ENCODE results near the gene SPACA4. TPM values are rescaled to one million over a fixed set of nuclear protein-coding genes. Genes with fewer than 3 reads are reported as not detected.

The SPACA4 gene
- total RNA-seq, 1 experiment from 2014 or later: not detected

DNA sequence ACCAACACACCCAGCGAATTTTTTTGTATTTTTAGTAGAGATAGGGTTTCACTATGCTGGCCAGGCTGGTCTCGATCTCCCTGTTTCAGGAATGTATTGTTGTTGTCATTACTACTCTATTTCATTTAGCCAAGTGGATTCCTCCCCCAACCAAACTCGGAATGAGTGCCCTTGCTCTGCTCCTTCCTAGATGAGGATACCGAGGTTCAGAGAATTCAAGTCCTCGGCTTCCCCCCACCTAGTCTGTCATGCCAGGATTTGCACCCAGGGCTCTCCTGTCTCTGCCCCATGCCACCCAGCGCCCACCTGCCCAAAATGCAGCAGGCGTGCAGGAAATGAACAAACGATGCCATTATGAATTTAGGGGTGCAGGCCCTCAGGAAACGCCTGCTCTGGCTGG lies 3.5 kb upstream of the SPACA4 start:
- Mint-ChIP-seq H3K27me3 (ENCODE audit: low read depth) (no peaks in the 10 kb centered on the region), H3K36me3 (no peaks in the 10 kb centered on the region), H3K4me1 (no peaks in the 10 kb centered on the region), H3K4me3 (no peak overlapping the region), H3K27ac (no peak overlapping the region), H3K9me3 (no peaks in the 10 kb centered on the region)
- POLR2A ChIA-PET: no interaction called here
- CTCF ChIA-PET: interaction anchor here (0.5 to 2.2 kb wide), 2 partner anchors 14 to 1223 kb away, joined by 3 to 10 read pairs; no protein-coding TSS in a partner anchor
- DNase-seq (ENCODE audit: low spot score) (no peak), ATAC-seq (no peak)
- TF ChIP-seq NR1H2 (CRISPR knock-in tag; IDR thresholded peaks at IDR 0.05) (no peak), NFE2L1 (CRISPR knock-in tag; IDR thresholded peaks at IDR 0.05) (no peak), ZBTB21 (CRISPR knock-in tag; IDR thresholded peaks at IDR 0.05; ENCODE audit: borderline replicate concordance) (no peak), RELA (CRISPR knock-in tag; IDR thresholded peaks at IDR 0.05; ENCODE audit: borderline replicate concordance) (no peak), ZNF219 (CRISPR knock-in tag; IDR thresholded peaks at IDR 0.05; ENCODE audit: borderline replicate concordance) (no peak), ZNF138 (CRISPR knock-in tag; conservative IDR thresholded peaks at IDR 0.05) (no peak), ZNF423 (CRISPR knock-in tag; IDR thresholded peaks at IDR 0.05) (no peak), ETV6 (CRISPR knock-in tag; IDR thresholded peaks at IDR 0.05) (no peak), RORB (CRISPR knock-in tag; IDR thresholded peaks at IDR 0.05) (no peak), ZNF317 (CRISPR knock-in tag; IDR thresholded peaks at IDR 0.05; ENCODE audit: borderline replicate concordance, low read depth) (no peak), ZNF396 (CRISPR knock-in tag; IDR thresholded peaks at IDR 0.05; ENCODE audit: borderline replicate concordance) (no peak), TEAD1 (CRISPR knock-in tag; IDR thresholded peaks at IDR 0.05) (no peak), KAT7 (CRISPR knock-in tag; IDR thresholded peaks at IDR 0.05; ENCODE audit: borderline replicate concordance) (no peak), OVOL2 (CRISPR knock-in tag; IDR thresholded peaks at IDR 0.05; ENCODE audit: borderline replicate concordance) (no peak), SP1 (CRISPR knock-in tag; conservative IDR thresholded peaks at IDR 0.05) (no peak)
- TF ChIP-seq, protein P1, sequence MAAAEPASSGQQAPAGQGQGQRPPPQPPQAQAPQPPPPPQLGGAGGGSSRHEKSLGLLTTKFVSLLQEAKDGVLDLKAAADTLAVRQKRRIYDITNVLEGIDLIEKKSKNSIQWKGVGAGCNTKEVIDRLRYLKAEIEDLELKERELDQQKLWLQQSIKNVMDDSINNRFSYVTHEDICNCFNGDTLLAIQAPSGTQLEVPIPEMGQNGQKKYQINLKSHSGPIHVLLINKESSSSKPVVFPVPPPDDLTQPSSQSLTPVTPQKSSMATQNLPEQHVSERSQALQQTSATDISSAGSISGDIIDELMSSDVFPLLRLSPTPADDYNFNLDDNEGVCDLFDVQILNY (CRISPR knock-in tag; IDR thresholded peaks at IDR 0.05): no peak
- TF ChIP-seq, protein P2, sequence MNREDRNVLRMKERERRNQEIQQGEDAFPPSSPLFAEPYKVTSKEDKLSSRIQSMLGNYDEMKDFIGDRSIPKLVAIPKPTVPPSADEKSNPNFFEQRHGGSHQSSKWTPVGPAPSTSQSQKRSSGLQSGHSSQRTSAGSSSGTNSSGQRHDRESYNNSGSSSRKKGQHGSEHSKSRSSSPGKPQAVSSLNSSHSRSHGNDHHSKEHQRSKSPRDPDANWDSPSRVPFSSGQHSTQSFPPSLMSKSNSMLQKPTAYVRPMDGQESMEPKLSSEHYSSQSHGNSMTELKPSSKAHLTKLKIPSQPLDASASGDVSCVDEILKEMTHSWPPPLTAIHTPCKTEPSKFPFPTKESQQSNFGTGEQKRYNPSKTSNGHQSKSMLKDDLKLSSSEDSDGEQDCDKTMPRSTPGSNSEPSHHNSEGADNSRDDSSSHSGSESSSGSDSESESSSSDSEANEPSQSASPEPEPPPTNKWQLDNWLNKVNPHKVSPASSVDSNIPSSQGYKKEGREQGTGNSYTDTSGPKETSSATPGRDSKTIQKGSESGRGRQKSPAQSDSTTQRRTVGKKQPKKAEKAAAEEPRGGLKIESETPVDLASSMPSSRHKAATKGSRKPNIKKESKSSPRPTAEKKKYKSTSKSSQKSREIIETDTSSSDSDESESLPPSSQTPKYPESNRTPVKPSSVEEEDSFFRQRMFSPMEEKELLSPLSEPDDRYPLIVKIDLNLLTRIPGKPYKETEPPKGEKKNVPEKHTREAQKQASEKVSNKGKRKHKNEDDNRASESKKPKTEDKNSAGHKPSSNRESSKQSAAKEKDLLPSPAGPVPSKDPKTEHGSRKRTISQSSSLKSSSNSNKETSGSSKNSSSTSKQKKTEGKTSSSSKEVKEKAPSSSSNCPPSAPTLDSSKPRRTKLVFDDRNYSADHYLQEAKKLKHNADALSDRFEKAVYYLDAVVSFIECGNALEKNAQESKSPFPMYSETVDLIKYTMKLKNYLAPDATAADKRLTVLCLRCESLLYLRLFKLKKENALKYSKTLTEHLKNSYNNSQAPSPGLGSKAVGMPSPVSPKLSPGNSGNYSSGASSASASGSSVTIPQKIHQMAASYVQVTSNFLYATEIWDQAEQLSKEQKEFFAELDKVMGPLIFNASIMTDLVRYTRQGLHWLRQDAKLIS (CRISPR knock-in tag; IDR thresholded peaks at IDR 0.05; ENCODE audit: borderline replicate concordance): no peak
- TF ChIP-seq, protein P3, sequence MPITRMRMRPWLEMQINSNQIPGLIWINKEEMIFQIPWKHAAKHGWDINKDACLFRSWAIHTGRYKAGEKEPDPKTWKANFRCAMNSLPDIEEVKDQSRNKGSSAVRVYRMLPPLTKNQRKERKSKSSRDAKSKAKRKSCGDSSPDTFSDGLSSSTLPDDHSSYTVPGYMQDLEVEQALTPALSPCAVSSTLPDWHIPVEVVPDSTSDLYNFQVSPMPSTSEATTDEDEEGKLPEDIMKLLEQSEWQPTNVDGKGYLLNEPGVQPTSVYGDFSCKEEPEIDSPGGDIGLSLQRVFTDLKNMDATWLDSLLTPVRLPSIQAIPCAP (CRISPR knock-in tag; IDR thresholded peaks at IDR 0.05): no peak
- TF ChIP-seq, protein P4, sequence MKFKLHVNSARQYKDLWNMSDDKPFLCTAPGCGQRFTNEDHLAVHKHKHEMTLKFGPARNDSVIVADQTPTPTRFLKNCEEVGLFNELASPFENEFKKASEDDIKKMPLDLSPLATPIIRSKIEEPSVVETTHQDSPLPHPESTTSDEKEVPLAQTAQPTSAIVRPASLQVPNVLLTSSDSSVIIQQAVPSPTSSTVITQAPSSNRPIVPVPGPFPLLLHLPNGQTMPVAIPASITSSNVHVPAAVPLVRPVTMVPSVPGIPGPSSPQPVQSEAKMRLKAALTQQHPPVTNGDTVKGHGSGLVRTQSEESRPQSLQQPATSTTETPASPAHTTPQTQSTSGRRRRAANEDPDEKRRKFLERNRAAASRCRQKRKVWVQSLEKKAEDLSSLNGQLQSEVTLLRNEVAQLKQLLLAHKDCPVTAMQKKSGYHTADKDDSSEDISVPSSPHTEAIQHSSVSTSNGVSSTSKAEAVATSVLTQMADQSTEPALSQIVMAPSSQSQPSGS (CRISPR knock-in tag; IDR thresholded peaks at IDR 0.05; ENCODE audit: borderline replicate concordance, low read depth): no peak

DNA sequence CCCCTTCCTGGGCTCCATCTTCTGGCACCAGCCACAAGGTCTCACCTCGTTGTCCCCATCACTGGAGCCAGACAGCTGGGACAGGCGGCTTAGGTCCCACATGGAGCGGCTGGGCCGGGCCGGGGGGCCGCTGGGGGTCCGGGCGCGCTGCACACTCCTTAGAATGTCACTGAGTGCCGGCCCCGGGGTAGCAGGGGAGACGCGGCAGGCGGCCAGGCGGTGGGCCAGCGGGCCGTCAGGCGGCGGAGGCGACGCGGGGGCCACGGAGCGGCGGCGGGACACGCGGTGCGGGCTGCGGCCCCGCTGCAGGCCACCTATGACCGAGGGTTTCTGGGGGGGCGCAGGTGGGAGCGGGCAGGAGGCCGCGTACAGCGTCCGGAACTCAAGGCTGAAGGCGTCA lies 3.1 kb upstream of the SPACA4 start:
- ChIA-PET CTCF (no interaction called here), POLR2A (no interaction called here)
- no peaks in the 10 kb centered on the region for H3K4me1 Mint-ChIP-seq
- TF ChIP-seq HMGA2 (CRISPR knock-in tag; IDR thresholded peaks at IDR 0.05) (no peak), RORB (CRISPR knock-in tag; IDR thresholded peaks at IDR 0.05) (no peak), GABPB1 (CRISPR knock-in tag; IDR thresholded peaks at IDR 0.05) (no peak), PRRX2 (CRISPR knock-in tag; IDR thresholded peaks at IDR 0.05) (no peak), IRF2 (CRISPR knock-in tag; IDR thresholded peaks at IDR 0.05; ENCODE audit: borderline replicate concordance, low read depth) (no peak)
- TF ChIP-seq, protein P5, sequence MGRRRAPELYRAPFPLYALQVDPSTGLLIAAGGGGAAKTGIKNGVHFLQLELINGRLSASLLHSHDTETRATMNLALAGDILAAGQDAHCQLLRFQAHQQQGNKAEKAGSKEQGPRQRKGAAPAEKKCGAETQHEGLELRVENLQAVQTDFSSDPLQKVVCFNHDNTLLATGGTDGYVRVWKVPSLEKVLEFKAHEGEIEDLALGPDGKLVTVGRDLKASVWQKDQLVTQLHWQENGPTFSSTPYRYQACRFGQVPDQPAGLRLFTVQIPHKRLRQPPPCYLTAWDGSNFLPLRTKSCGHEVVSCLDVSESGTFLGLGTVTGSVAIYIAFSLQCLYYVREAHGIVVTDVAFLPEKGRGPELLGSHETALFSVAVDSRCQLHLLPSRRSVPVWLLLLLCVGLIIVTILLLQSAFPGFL (CRISPR knock-in tag; IDR thresholded peaks at IDR 0.05; ENCODE audit: borderline replicate concordance): no peak
- TF ChIP-seq, protein P6, sequence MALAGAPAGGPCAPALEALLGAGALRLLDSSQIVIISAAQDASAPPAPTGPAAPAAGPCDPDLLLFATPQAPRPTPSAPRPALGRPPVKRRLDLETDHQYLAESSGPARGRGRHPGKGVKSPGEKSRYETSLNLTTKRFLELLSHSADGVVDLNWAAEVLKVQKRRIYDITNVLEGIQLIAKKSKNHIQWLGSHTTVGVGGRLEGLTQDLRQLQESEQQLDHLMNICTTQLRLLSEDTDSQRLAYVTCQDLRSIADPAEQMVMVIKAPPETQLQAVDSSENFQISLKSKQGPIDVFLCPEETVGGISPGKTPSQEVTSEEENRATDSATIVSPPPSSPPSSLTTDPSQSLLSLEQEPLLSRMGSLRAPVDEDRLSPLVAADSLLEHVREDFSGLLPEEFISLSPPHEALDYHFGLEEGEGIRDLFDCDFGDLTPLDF (CRISPR knock-in tag; IDR thresholded peaks at IDR 0.05): no peak
- TF ChIP-seq, protein P7, sequence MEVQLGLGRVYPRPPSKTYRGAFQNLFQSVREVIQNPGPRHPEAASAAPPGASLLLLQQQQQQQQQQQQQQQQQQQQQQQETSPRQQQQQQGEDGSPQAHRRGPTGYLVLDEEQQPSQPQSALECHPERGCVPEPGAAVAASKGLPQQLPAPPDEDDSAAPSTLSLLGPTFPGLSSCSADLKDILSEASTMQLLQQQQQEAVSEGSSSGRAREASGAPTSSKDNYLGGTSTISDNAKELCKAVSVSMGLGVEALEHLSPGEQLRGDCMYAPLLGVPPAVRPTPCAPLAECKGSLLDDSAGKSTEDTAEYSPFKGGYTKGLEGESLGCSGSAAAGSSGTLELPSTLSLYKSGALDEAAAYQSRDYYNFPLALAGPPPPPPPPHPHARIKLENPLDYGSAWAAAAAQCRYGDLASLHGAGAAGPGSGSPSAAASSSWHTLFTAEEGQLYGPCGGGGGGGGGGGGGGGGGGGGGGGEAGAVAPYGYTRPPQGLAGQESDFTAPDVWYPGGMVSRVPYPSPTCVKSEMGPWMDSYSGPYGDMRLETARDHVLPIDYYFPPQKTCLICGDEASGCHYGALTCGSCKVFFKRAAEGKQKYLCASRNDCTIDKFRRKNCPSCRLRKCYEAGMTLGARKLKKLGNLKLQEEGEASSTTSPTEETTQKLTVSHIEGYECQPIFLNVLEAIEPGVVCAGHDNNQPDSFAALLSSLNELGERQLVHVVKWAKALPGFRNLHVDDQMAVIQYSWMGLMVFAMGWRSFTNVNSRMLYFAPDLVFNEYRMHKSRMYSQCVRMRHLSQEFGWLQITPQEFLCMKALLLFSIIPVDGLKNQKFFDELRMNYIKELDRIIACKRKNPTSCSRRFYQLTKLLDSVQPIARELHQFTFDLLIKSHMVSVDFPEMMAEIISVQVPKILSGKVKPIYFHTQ (CRISPR knock-in tag; IDR thresholded peaks at IDR 0.05): no peak
- no peaks in the 10 kb centered on the region for H3K27me3 Mint-ChIP-seq (ENCODE audit: low read depth)
- H3K27ac Mint-ChIP-seq: no peak overlapping the region
- ATAC-seq (no peak), DNase-seq (ENCODE audit: low spot score) (no peak)
- no peaks in the 10 kb centered on the region for H3K9me3 Mint-ChIP-seq
- no peaks in the 10 kb centered on the region for H3K36me3 Mint-ChIP-seq
- H3K4me3 Mint-ChIP-seq: no peak overlapping the region
